GM19025 (cell line): ENCODE results near the gene NIPAL4.
A peak's percentile ranks its signal among the peaks of the same experiment; 100 is the strongest.
"Not testable (repeated sequence)": the region's sequence is repeated elsewhere in the genome, so short reads cannot be mapped to it uniquely, and the experiment has no call there.

Source experiments
- ATAC-seq: cut with Tn5 transposase; IDR thresholded peaks from one replicate; pipeline ENCODE4 v1.9.1; 2021; ENCODE audit warnings: mild to moderate bottlenecking, low read depth, moderate library complexity; ENCODE audit not compliant: unreplicated experiment

Gene NIPAL4

GRCh38 chr5:157481666-157482065 lies 21.7 kb downstream of the NIPAL4 start:
- ATAC-seq, result no peak

DNA sequence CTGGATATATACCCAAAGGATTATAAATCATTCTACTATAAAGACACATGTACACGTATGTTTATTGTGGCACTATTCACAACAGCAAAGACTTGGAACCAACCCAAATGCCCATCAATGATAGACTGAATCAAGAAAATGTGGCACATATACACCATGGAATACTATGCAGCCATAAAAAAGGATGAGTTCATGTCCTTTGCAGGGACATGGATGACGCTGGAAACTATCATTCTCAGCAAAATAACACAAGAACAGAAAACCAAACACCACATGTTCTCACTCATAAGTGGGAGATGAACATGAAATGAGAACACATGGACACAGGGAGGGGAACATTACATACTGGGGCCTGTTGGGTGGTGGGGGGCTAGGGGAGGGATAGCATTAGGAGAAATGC lies 22.7 kb downstream of the NIPAL4 start:
- not testable (repeated sequence) for ATAC-seq

DNA sequence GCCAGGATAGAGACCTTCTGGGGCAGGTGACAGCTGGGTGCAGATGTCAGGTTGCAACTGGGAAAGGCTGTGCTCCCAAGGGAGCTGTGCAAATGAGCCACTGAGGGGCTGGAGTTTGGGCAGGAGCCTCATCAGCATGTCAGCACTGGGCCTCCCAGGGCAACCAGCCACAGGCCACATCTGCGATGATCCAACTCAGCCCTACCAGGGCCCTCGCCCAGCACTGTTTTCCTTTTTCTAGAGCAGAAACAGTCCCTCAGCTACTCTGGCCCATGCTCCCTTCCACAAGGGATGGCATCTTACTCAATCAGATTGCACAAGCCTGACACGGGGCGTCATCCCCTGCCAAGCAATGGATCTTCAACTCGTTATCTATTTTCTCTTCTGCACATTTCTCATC lies 24.8 kb downstream of the NIPAL4 start:
- no peak for ATAC-seq

DNA sequence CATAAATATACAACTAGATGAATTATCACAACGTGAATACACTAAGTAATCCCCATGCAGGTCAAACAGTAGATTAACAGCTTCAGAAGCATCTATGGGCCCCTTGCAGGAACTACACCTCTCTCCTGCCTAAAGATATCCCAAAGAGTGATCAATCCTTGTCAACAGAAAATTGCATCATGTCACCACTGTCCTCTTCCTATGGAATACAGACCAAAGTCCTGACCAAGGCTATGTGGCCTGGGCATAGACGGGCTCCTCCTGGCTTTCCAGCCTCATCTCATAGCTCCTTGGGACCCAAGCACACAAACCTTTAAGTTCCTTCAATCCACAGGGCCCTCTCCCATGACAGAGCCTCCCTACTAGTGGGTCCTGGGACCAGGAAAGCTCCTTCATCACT lies 25.3 kb downstream of the NIPAL4 start:
- no peak for ATAC-seq

GRCh38 chr5:157485811-157486210 lies 25.8 kb downstream of the NIPAL4 start:
- ATAC-seq, result no peak

- ATAC-seq, result no peak
These were observed 26.2 kb downstream of the NIPAL4 start for GRCh38 chr5:157486221-157486681.

DNA sequence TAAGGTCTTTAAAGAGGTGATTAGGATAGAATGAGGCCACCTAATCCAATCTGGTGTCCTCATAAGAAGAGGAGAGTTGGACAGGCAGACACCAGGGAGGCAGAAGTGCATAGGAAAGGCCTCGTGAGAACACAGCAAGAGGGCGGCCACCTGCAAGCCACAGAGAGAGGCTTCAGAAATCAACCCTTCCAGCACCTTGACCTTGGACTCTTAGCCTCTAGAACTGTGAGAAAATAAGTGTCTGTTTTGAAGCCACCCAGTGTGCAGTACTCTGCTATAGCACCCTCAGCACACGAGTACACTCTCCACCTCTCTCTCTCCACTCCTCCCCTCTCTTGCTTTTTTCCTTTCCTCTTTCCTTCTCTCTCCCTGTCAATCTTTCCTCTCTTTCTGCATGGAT lies 26.8 kb downstream of the NIPAL4 start:
- ATAC-seq, result no peak

DNA sequence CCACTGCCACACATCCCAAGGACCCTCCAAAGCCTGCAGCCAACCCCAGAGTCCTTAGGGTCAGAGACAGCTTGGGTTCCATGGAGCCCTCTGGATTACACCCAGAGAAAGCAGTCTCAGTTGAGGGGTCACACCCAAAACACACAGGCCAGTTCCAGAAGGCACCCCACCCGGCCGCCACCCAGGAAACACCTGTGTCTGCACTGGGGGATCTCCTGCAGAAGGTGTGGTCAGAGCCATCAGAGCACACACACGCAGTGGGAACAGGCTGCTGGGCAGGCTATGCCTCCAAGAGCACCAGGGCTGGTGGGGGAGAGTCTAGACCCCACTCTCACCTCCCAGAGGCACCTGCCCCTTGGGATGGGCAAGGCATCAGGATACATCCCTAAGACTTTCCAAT lies 27.3 kb downstream of the NIPAL4 start:
- no peak for ATAC-seq

DNA sequence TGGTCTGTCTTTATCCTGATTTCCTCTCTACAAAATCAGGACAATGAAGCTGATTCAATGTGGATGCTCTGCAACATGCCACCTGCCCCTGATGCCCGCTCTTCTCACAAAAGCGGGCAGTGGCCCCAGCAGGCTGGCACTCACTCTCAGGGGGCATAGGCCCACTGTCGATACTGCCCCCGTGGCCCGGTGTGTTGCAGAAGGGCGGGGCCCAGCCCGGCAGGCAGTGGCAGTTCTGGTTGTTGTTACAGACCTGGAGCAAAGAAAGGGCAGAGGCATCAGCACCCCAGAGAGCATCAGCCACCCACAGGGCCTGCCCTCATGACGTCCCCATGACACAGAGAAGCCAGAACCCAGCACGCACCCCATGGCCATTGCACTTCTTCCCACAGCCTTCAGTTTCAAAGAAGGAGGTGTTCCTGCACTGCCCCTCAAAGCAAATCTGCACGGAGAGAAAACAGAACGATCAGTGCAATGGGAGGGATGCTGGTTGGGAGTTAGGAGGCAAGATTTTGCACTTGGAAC lies 31.5 kb downstream of the NIPAL4 start:
- ATAC-seq, result no peak

GRCh38 chr5:157492886-157493285 lies 32.9 kb downstream of the NIPAL4 start:
- ATAC-seq, result no peak

DNA sequence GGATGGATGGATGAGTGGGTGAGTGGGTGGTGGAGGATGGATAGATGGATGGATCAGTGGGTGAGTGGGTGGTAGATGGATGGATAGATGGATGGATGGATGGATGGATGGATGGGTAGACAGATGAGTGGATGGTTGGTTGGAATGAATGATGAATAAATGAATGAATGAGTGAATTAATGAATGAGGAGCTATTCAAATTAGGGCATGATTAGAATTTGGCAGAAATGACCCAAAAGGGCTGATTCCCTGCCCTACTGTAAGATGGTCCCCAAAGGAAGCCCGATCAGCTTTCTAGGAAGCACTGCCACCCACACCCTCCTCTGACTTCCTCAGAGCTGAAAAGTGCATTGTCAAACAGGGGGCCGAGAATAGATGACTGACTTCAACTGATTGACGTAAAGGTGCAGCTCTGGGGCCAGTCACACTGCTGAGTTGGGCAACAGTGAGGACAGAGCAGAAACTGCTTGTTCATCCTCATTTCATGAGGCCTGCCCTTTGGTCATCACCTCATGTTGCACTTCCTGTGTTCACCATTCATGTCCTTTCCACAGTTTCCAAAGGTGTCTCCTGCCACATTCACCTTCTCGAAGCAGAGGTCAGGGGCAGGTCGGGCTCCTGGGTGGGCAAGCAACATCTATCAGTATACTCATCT lies 34.3 kb downstream of the NIPAL4 start:
- no peak for ATAC-seq

- ATAC-seq, result no peak
These were observed 36.9 kb downstream of the NIPAL4 start for GRCh38 chr5:157496864-157497263.

- ATAC-seq, result no peak
These were observed 38.0 kb downstream of the NIPAL4 start for GRCh38 chr5:157497875-157498611.

- peak; percentile 66 for ATAC-seq
These were observed 42.2 kb downstream of the NIPAL4 start for GRCh38 chr5:157502143-157502647.

DNA sequence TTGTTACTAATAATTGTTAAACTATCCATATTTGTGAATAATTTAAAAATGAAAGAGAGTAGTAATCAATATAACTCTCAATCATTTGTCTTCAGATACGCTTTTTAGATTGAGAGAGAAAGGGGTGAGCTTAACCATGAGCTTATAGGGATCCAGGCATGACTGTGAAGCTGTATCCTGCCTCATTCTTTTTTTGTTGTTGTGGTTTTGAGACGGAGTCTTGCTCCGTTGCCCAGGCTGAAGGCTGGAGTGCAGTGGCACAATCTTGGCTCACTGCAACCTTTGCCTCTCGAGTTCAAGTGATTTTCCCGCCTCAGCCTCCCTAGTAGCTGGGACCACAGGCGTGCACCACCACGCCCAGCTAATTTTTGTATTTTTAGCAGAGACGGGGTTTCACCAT lies 44.0 kb downstream of the NIPAL4 start:
- no peak for ATAC-seq

DNA sequence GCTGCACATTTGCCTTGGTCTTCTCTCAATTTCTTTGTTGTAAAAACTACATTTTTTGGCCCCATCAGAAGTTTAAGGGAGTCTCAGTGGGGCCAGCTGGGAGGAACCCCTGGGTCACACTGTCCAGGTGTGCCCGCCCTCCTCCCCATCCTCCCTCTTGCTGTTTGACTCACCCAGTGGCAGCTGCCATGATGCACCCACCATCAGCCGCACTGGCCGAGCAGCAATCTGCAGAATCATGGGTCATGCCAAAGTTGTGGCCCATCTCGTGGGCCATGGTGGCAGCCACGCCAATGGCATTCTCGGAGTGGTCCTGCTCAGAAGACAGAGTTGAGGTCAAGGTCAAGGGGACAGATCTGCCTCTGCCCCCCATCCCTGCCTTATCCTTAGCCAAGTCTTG lies 45.5 kb downstream of the NIPAL4 start:
- no peak for ATAC-seq

DNA sequence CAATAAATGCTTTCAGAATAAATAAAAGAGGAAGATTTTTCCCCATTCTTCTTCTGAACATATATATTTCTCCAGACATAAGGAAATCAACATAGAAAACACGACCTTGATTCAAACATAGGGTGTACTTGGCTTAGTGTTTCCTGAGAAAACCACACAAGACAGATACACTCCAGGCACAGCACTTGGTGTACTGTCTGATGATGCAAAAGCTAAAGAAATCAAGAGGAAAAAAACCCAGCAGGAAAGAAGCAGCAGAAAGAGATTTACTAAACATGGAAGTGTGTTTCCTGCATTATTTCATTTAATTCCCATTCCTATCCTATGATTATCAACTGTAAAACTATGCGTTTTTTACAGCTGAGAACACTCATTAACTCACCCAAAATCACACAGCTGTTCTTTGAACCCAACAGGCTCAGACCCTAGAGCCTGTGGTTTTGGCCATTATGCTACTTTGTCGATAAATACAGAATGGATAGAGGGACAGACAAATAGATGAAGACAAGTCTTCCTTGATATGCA lies 46.1 kb downstream of the NIPAL4 start:
- no peak for ATAC-seq

DNA sequence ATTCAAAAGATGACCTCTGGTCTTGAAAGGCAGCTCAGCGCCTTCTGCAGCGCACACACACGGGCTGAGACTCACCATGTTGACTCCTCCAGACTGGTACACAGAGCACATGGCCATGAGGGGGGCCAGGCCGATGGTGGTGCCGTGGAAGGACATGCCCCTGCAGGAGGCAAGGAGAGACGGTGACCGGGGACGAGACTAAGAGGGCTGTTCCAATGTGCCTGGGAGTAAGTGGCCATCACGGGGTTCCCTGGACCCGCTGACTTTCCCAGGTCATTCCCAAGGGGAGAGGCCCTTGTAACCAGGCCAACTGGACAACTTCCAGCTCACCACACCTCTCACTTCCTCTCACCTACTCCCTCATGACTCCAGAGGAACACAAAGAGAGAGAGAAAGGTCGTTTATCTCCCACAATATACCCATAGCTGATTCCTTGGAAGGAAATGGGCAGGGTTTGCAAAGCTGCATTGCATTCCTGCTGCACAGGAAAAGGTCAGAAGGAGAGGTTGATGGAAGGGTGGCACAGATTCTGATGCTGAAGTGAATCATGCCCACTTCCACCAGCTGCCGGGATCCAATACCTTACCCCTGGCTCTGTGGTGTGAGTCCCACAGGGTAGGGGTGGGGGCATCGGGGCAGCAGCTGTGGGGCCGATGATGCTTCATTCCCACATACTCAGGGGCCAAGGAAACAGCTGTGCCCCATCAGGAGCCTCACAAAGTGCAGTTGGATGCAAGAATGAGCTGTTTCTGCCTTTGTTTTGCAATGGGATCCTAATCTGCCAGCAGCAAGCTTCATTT lies 47.2 kb downstream of the NIPAL4 start:
- no peak for ATAC-seq

GRCh38 chr5:157509093-157509492 lies 49.1 kb downstream of the NIPAL4 start:
- ATAC-seq, result no peak

GRCh38 chr5:157509587-157509986 lies 49.6 kb downstream of the NIPAL4 start:
- ATAC-seq, result no peak

DNA sequence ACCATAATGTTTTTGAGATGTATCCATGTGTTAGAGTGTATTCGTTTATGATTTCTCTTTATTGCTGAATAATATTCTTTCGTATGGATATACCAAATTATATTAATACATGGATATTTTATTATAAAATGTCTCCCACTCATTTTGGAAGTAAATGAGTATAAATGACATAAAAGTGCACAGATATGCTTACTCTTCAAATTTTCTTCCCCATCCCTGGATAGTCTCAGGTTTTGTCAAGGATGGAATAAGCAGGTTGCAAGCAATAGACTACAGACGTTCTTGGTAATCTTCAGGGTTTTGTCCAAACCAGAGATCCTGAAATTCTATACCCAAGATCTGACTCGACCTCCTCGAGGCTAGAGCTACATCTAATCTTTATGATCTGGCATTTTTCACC lies 50.7 kb downstream of the NIPAL4 start:
- no peak for ATAC-seq
